ENCODE results near the gene FOXP1.

FOXP1 gene

GRCh38 chr3:71120012-71120411 is 463.5 kb downstream of the FOXP1 start:
- no peak for DNase-seq

- DNase-seq = no peak
Measured at GRCh38 chr3:71119171-71119570, 464.4 kb downstream of the FOXP1 start.

- no peak for DNase-seq
Measured at GRCh38 chr3:71118436-71118835, 465.1 kb downstream of the FOXP1 start.

- DNase-seq = peak; percentile 38
Measured at GRCh38 chr3:71117572-71118247, 465.8 kb downstream of the FOXP1 start.

- DNase-seq = no peak
Measured at GRCh38 chr3:71114610-71115009, 468.9 kb downstream of the FOXP1 start.

- DNase-seq = no peak
Measured at GRCh38 chr3:71112576-71112975, 471.0 kb downstream of the FOXP1 start.

GRCh38 chr3:71111784-71112440 is 471.6 kb downstream of the FOXP1 start:
- DNase-seq = peak; percentile 89

GRCh38 chr3:71110385-71111222 is 472.9 kb downstream of the FOXP1 start:
- no peak for DNase-seq

- no peak for DNase-seq
Measured at GRCh38 chr3:71109977-71110285, 473.6 kb downstream of the FOXP1 start.

- DNase-seq = peak; percentile 85
Measured at GRCh38 chr3:71109241-71109976, 474.1 kb downstream of the FOXP1 start.

GRCh38 chr3:71107926-71108325 is 475.6 kb downstream of the FOXP1 start:
- DNase-seq = no peak

- no peak for DNase-seq
Measured at GRCh38 chr3:71104976-71105375, 478.6 kb downstream of the FOXP1 start.

- DNase-seq = no peak
Measured at GRCh38 chr3:71104556-71104955, 479.0 kb downstream of the FOXP1 start.

- DNase-seq = peak; percentile 91
Measured at GRCh38 chr3:71104121-71104541, 479.4 kb downstream of the FOXP1 start.

- peak; percentile 83 for DNase-seq
Measured at GRCh38 chr3:71103430-71103921, 480.1 kb downstream of the FOXP1 start.

GRCh38 chr3:71102111-71102983 is 481.2 kb downstream of the FOXP1 start:
- peak; percentile 97 for DNase-seq

GRCh38 chr3:71101626-71102025 is 481.9 kb downstream of the FOXP1 start:
- DNase-seq = peak; percentile 56

- DNase-seq = peak; percentile 65
Measured at GRCh38 chr3:71101014-71101413, 482.5 kb downstream of the FOXP1 start.

GRCh38 chr3:71099997-71100719 is 483.4 kb downstream of the FOXP1 start:
- no peak for DNase-seq

- DNase-seq = no peak
Measured at GRCh38 chr3:71097557-71097956, 486.0 kb downstream of the FOXP1 start.
